HCT116 (cell line): ENCODE results near the gene ACKR3. TPM values are rescaled to one million over a fixed set of nuclear protein-coding genes. Genes with fewer than 3 reads are reported as not detected.
A peak's percentile ranks its signal among the peaks of the same experiment; 100 is the strongest.

ENCODE experiments used
- ATAC-seq: fragments of 200-7000 bp; cut with Tn5 transposase; 2 replicates; pipeline ENCODE4 v1.9.1; 2020; ENCODE audit warnings: mild to moderate bottlenecking, moderate library complexity
- BruUV-seq: library from RNA; stranded (reverse); fragments of 400-500 nt; replicated peaks from 2 replicates; lab custom pipeline; 2021; lab: Mats Ljungman, UMichigan
- CTCF ChIA-PET: fragments of 300-600 bp; sonication (Branson Sonifier 250); formaldehyde crosslinking; loops from one replicate; lab custom pipeline; 2021; ENCODE audit warnings: antibody characterized with exemption; lab: Charles Lee
- POLR2A ChIA-PET: fragments of 300-600, 350-600 bp; sonication (Branson Sonifier 250); formaldehyde crosslinking; loops from one replicate; lab custom pipeline; 2021; ENCODE audit warnings: antibody characterized with exemption; lab: Charles Lee
- RAD21 ChIA-PET, 2 experiments: fragments of 300-600 bp; sonication (Branson Sonifier 250); formaldehyde crosslinking; loops; one replicate each; lab custom pipeline; 2023; ENCODE audit warnings: low total read pairs in 2 of 2; ENCODE audit not compliant: uncharacterized antibody in 2 of 2, unreplicated experiment in 2 of 2, low non-redundant PET in 1 of 2; lab: Charles Lee
- DNase-seq: peaks from one replicate; pipeline ENCODE4 v3.0.0-alpha.2; 2010; ENCODE audit warnings: low read depth, low spot score
- H2AFZ ChIP-seq: fragments of 200-600 bp; shearing (Covaris generic), sonication (generic); 2 replicates; pipeline ENCODE4 v1.6.1; 2017; ENCODE audit warnings: low read depth, mixed run types, mixed read lengths, antibody characterized with exemption, low read length; ENCODE audit not compliant: poor library complexity, severe bottlenecking
- H3K27ac ChIP-seq: 2 replicates; pipeline ENCODE4 v1.5.1; 2012; ENCODE audit warnings: low read depth, low read length
- H3K27me3 ChIP-seq: fragments of 200-600 bp; sonication (generic); 2 replicates; pipeline ENCODE4 v1.6.1; 2016; ENCODE audit warnings: mixed run types, low read length, mixed read lengths; ENCODE audit not compliant: insufficient read depth
- H3K36me3 ChIP-seq, 2 experiments: fragments of 200-500 bp in 1 of 2; fragments of 200-600 bp in 1 of 2; sonication (Bioruptor generic) in 1 of 2; sonication (generic) in 1 of 2; 2 replicates each; pipeline versions ENCODE4 v1.5.1 to v1.6.1; 2014 to 2016; ENCODE audit warnings: low read length in 2 of 2, inconsistent platforms in 1 of 2, mixed read lengths in 1 of 2, mixed run types in 1 of 2; ENCODE audit not compliant: insufficient read depth in 2 of 2, control insufficient read depth in 1 of 2
- H3K4me1 ChIP-seq, 2 experiments: fragments of 200-600 bp in 1 of 2; sonication (generic) in 1 of 2; 2 replicates each; pipeline versions ENCODE4 v1.5.1 to v1.6.1; 2012 to 2017; ENCODE audit warnings: low read length in 2 of 2, inconsistent platforms in 1 of 2, mild to moderate bottlenecking in 1 of 2, mixed read lengths in 1 of 2, mixed run types in 1 of 2, moderate library complexity in 1 of 2; ENCODE audit not compliant: insufficient read depth in 2 of 2, control insufficient read depth in 1 of 2
- H3K4me2 ChIP-seq: fragments of 200-600 bp; sonication (generic); 2 replicates; pipeline ENCODE4 v1.6.1; 2017; ENCODE audit warnings: mixed run types, low read length, mixed read lengths
- H3K4me3 ChIP-seq, 2 experiments: fragments of 200-600 bp in 1 of 2; sonication (generic) in 1 of 2; replicated peaks in 1 of 2; 2 replicates each; pipeline ENCODE4 v1.5.1; 2011 to 2016; ENCODE audit warnings: low read length in 2 of 2, control low read depth in 1 of 2, low read depth in 1 of 2, mild to moderate bottlenecking in 1 of 2, mixed read lengths in 1 of 2, mixed run types in 1 of 2
- H3K79me2 ChIP-seq: fragments of 200-600 bp; sonication (generic); 2 replicates; pipeline ENCODE4 v1.6.1; 2017; ENCODE audit warnings: mild to moderate bottlenecking, mixed run types, low read length, moderate library complexity, mixed read lengths; ENCODE audit not compliant: insufficient read depth
- H3K9ac ChIP-seq: fragments of 200-600 bp; sonication (generic); 2 replicates; pipeline ENCODE4 v1.6.1; 2016; ENCODE audit warnings: low read length, mixed read lengths
- H3K9me2 ChIP-seq: fragments of 200-600 bp; sonication (generic), shearing (Covaris generic); 2 replicates; pipeline ENCODE4 v1.6.1; 2017; ENCODE audit warnings: mixed run types, mild to moderate bottlenecking, moderate library complexity; ENCODE audit not compliant: insufficient read depth
- H3K9me3 ChIP-seq, 2 experiments: fragments of 200-500 bp in 1 of 2; fragments of 200-600 bp in 1 of 2; sonication (Bioruptor generic) in 1 of 2; sonication (generic) in 1 of 2; 2 replicates each; pipeline ENCODE4 v1.6.1; 2014 to 2017; ENCODE audit warnings: low read length in 2 of 2, mixed read lengths in 2 of 2, inconsistent platforms in 1 of 2, low read depth in 1 of 2, mild to moderate bottlenecking in 1 of 2, mixed run types in 1 of 2, moderate library complexity in 1 of 2; ENCODE audit not compliant: control insufficient read depth in 1 of 2, insufficient read depth in 1 of 2
- H4K20me1 ChIP-seq: fragments of 200-600 bp; sonication (generic), shearing (Covaris generic); 2 replicates; pipeline ENCODE4 v1.6.1; 2017; ENCODE audit warnings: mixed run types, mild to moderate bottlenecking, moderate library complexity; ENCODE audit not compliant: insufficient read depth
- ATF3 ChIP-seq: IDR thresholded peaks from 2 replicates; pipeline ENCODE4 v1.6.1; 2012
- CBX3 ChIP-seq: IDR thresholded peaks from 2 replicates; pipeline ENCODE4 v1.6.1; 2012; ENCODE audit warnings: low read depth
- CEBPB ChIP-seq: IDR thresholded peaks from 2 replicates; pipeline ENCODE4 v1.6.1; 2012; ENCODE audit warnings: low read depth
- CTCF ChIP-seq, 3 experiments: fragments of 200-600 bp in 1 of 3; sonication (generic) in 1 of 3; IDR thresholded peaks in 2 of 3; conservative IDR thresholded peaks in 1 of 3; 2 replicates each; pipeline ENCODE4 v1.5.1; 2012 to 2017; ENCODE audit warnings: low read depth in 2 of 3, low read length in 2 of 3, antibody characterized with exemption in 1 of 3, borderline replicate concordance in 1 of 3, control low read depth in 1 of 3, mild to moderate bottlenecking in 1 of 3, mixed read lengths in 1 of 3, mixed run types in 1 of 3, moderate library complexity in 1 of 3; ENCODE audit not compliant: insufficient read depth in 1 of 3
- EGR1 ChIP-seq: IDR thresholded peaks from 2 replicates; pipeline ENCODE4 v1.6.1; 2012; ENCODE audit warnings: low read depth
- ELF1 ChIP-seq: IDR thresholded peaks from 2 replicates; pipeline ENCODE4 v1.6.1; 2012; ENCODE audit warnings: low read depth, borderline replicate concordance
- EZH2 ChIP-seq: fragments of 200-600 bp; sonication (generic); IDR thresholded peaks from 2 replicates; pipeline ENCODE4 v1.6.1; 2017; ENCODE audit warnings: antibody characterized with exemption, mixed run types
- EZH2phosphoT487 ChIP-seq: fragments of 200-600 bp; IDR thresholded peaks from 2 replicates; pipeline ENCODE4 v1.6.1; 2018; ENCODE audit warnings: antibody characterized with exemption, borderline replicate concordance
- MAX ChIP-seq: IDR thresholded peaks from 2 replicates; pipeline ENCODE4 v1.6.1; 2012
- POLR2A ChIP-seq: IDR thresholded peaks from 2 replicates; pipeline ENCODE4 v1.7.0; 2011; ENCODE audit warnings: borderline replicate concordance; ENCODE audit not compliant: insufficient read depth, insufficient read length; ENCODE audit errors: extremely low read depth
- POLR2AphosphoS5 ChIP-seq: IDR thresholded peaks from 2 replicates; pipeline ENCODE4 v1.6.1; 2011; ENCODE audit warnings: mild to moderate bottlenecking, low read depth, low read length, moderate library complexity
- SP1 ChIP-seq: IDR thresholded peaks from 2 replicates; pipeline ENCODE4 v1.6.1; 2012; ENCODE audit warnings: low read depth
- SRF ChIP-seq: IDR thresholded peaks from 2 replicates; pipeline ENCODE4 v1.6.1; 2012; ENCODE audit warnings: low read depth
- ZBTB33 ChIP-seq: IDR thresholded peaks from 2 replicates; pipeline ENCODE4 v1.6.1; 2011; ENCODE audit warnings: mild to moderate bottlenecking, low read length, moderate library complexity; ENCODE audit not compliant: insufficient replicate concordance; ENCODE audit errors: extremely low read depth
- intact Hi-C: fragments of 100-400 bp; cut with micrococcal nuclease; formaldehyde crosslinking; loops from 2 replicates; pipeline ENCODE4 v1.10.0; 2022
- total RNA-seq: library from RNA; stranded (reverse); gene quantifications from one replicate; pipeline ENCODE4 v1.2.1, GENCODE V29; 2021; ENCODE audit not compliant: unreplicated experiment

The ACKR3 gene
- total RNA-seq, 1 experiment from 2014 or later: 0.20 TPM

GRCh38 chr2:236568922-236569572, 578 bp upstream of the ACKR3 start:
- BruUV-seq: no TSS peak
- no peaks in the 10 kb centered on the region for H3K79me2 ChIP-seq
- no peak overlapping the region for H2AFZ ChIP-seq
- POLR2A ChIA-PET: no interaction called here
- no peak overlapping the region for H3K4me2 ChIP-seq
- no peaks in the 10 kb centered on the region for H3K36me3 ChIP-seq
- no peak overlapping the region for H3K27ac ChIP-seq
- H3K27me3 ChIP-seq: peaks cover 45% of the 10 kb centered on the region
- DNase-seq: no peak
- H3K9me2 ChIP-seq: no peaks in the 10 kb centered on the region
- H3K4me3 ChIP-seq: no peak overlapping the region
- CTCF ChIA-PET: interaction anchor here (1.0 to 2.3 kb wide), 2 partner anchors 16 to 56 kb away, joined by 3 to 18 read pairs; no protein-coding TSS in a partner anchor
- H3K9ac ChIP-seq: no peak overlapping the region
- TF ChIP-seq POLR2A (no peak), CTCF (IDR thresholded peaks at IDR 0.05 in 2 of 3, conservative IDR thresholded peaks at IDR 0.05 in 1 of 3; ENCODE audit: borderline replicate concordance in 1 of 3, insufficient read depth in 1 of 3, low read depth in 2 of 3, low read length in 2 of 3) (no peak)
- TF ChIP-seq, all 23 proteins: peak for 0
- Histone ChIP-seq H3K4me1 (0 out of 4 replicates have a peak, but pooled peaks cover 0 to 2% of the 10 kb centered on the region in 2 experiments), H3K9me3 (no peaks in the 10 kb centered on the region), H4K20me1 (no peaks in the 10 kb centered on the region)
- no peak for ATAC-seq
- RAD21 ChIA-PET: interaction anchor here in 1 of 2 experiments (1.4 kb wide), 1 partner anchor 56 kb away, joined by 5 read pairs; no protein-coding TSS in a partner anchor
- intact Hi-C loops: no loop called here

- no peaks in the 10 kb centered on the region for H3K36me3 ChIP-seq
- H3K79me2 ChIP-seq: no peaks in the 10 kb centered on the region
- ChIA-PET RAD21 (interaction anchor here in 1 of 2 experiments (1.4 kb wide), 1 partner anchor 57 kb away, joined by 5 read pairs; no protein-coding TSS in a partner anchor), POLR2A (no interaction called here), CTCF (interaction anchor here (1.0 to 2.3 kb wide), 3 partner anchors 8 to 58 kb away, joined by 3 to 18 read pairs (median 8); no protein-coding TSS in a partner anchor)
- BruUV-seq: no TSS peak
- H3K4me1 ChIP-seq: 0 out of 4 replicates have a peak, but pooled peaks cover 0 to 2% of the 10 kb centered on the region in 2 experiments
- no peak overlapping the region for H3K27ac ChIP-seq
- H3K9me3 ChIP-seq: no peaks in the 10 kb centered on the region
- H4K20me1 ChIP-seq: no peaks in the 10 kb centered on the region
- H3K4me2 ChIP-seq: peak overlapping the region; percentile 23; the same call in 1 of the 2 replicates
- no peaks in the 10 kb centered on the region for H3K9me2 ChIP-seq
- no peak for DNase-seq
- ATAC-seq: no peak
- H3K27me3 ChIP-seq: peaks cover 43% of the 10 kb centered on the region
- H3K4me3 ChIP-seq: no peak overlapping the region
- TF ChIP-seq ZBTB33 (no peak), ELF1 (no peak), CEBPB (no peak), EZH2phosphoT487 (no peak), SP1 (no peak), SRF (no peak), EZH2 (no peak), CBX3 (no peak), EGR1 (no peak), POLR2AphosphoS5 (no peak), MAX (no peak), ATF3 (no peak)
- intact Hi-C loops: no loop called here
- H3K9ac ChIP-seq: no peak overlapping the region
- no peak overlapping the region for H2AFZ ChIP-seq
Measured at GRCh38 chr2:236570081-236570868, 650 bp downstream of the ACKR3 start.
